COR-L47 (cell line): Measurements from ENCODE around the gene GPSM1.
"Not testable (repeated sequence)": the region's sequence is repeated elsewhere in the genome, so short reads cannot be mapped to it uniquely, and the experiment has no call there.

Experiments used
- DNase-seq: peaks from one replicate; lab custom pipeline; 2025; lab: John Stamatoyannopoulos, UW

The GPSM1 gene

GRCh38 chr9:136395345-136396218, 68.2 kb downstream of the GPSM1 start:
- no peak for DNase-seq

GRCh38 chr9:136396219-136396515, 68.8 kb downstream of the GPSM1 start:
- no peak for DNase-seq

GRCh38 chr9:136397643-136398042, 70.3 kb downstream of the GPSM1 start:
- DNase-seq, result no peak

DNA sequence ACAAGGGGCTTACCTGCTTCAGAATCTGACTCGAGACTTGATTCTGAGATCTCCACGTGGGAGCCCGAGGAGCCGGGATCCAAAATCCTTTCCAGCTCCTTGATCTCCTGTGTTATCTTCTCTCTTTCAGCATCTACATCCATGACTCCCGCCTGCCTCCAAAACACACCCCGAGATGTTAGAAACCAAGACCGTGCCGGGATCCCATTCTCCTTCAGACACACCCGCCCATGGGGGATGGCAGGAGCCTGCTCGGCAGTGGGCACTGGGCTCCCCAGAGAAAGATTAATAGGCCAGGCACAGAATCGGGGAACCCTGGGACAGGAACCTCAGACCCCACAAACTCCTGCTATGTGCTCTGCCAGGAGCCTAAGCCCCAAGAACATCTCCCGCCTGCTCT, 70.9 kb downstream of the GPSM1 start:
- no peak for DNase-seq

- DNase-seq, result peak; percentile 21
These were observed 72.1 kb downstream of the GPSM1 start for GRCh38 chr9:136399176-136400037.

DNA sequence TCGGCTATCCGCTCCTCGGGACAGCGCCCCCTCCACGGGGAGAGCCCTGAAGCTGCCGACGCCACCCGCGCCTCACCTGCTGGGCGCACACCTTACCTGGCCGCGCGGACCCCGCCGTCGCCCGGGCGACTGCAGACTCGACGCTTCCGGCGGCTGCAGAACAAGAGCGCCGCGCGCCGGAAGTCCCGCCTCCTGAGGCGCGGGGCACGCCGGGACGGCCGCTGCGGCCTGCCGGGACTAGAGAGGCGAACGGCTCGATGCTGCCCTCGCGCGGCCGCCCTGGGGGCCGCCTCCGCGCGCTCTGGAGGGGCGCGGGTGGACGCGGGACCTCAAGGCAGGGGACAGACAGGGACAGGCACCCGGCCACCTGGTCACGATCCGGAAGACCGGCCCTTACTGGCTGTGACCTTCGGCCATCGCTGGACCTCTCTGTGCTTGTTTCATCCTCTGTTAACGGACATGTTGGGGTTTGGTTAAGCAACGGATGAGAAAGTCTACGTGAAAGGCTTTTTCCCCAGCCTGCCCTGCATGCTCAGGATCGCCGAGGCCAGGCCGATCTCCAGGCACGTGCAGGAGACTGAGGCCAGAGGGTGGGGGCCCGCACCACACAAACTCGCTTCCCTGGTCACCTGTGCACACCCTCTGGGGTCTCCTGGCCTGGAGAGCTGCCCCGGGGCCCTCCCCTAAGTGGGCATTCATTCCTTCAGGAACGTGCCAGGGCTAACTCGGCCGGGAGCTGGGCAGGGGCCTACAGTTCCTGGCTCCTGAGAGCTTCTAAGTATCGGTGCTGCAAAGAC, 72.9 kb downstream of the GPSM1 start, which contains the start of gene SNAPC4:
TSS of gene SNAPC4 (minus strand) at position 133 of the 797 bp plus-strand sequence. CDS start 1,742 bp downstream, outside the sequence.
- DNase-seq, result peak; percentile 81

DNA sequence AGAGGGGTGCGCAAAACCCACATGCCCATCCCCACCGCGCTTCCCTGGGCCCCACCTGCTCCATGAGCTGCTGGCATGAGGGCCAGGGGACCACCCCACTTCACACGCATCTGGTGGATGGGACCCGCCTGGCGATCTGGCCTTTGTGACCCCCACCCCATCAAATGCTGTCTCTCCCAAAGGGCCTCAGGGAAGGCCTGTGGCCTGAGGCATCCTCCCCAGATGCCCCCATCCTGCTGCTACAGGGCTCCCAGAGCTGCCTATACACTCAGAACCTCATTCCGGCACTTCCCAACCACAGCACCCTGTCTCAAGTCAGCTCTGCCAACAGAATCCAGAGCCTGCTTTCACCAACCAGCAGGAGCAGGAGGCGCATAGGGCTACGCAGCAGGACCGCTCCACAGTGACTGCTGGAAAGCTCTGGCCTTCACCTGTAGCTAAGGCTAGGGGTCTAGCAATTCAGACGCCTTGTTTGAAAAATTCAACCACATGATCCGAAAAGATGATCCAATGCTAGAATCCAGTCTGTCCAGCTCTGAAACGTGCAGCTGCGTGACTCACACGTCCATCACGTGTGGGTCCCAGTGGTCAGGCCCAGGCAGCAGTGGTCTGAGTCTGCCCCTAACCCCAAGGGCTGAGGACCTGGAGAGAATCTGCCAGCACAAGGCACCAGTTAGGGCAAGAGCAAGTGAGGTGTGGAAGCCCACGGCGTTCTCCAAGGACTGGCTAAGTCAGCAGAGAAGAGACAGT, 74.0 kb downstream of the GPSM1 start:
- DNase-seq, result no peak

DNA sequence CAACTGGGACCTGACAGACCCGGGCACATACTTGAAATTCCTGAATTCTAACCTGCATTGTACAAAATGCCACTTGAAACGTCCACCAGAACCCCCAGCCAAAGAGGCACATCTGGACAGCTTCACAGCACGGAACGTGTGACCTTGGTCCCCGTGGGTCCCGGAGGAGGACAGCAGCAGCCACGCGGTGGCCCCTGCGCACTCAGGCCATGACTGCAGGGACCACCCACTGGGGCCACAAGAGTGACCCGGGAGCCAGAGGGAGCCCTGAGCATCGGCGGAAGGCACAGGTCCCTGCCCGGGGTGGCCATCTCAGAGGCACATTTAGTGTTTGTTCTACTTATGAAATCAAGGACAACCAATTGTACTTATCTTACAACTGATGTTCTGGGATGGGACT, 74.7 kb downstream of the GPSM1 start:
- no peak for DNase-seq

GRCh38 chr9:136403538-136403914, 76.2 kb downstream of the GPSM1 start:
- no peak for DNase-seq

DNA sequence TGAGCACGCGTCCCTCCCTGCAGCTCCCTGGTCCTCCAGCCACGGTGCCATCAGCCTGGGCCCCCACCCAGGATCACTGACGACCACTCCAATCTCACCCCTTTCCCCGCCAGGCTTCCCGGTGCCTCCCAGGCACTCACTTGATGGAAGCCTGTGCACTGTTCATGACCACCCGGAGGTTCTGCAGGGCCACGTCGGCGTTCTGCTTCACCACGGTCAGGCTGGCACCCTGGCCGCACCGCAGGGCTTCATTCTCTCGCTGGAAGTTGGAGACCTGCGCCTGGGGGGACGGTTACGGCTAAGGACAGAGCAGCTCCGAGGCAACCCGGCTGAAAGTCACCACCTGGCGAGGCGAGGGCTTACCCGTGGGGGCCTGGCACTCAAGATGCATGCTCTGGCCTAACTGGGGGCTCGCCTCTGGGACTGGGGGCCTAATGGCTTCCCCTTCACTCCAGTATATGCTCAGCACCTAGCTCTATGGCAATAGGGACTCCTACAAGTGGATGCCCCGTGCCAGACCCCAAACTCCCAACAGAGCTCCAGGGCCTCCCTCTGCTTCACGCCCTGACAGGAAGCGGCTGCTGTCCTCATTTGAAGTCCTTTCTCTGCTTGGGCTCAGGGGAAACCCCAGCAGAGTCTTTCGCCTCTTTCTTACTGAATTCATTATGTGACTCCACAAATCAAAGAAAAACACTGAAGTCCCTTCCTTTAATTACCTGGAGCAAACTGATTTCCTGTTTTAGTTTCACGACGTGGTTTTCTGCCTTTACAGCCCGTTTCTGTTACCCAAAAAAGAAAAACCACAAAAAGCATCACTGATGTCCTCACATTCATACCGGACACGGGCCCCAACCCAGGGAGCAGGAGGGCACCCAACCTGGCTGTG, 76.8 kb downstream of the GPSM1 start:
- no peak for DNase-seq

- no peak for DNase-seq
These were observed 77.4 kb downstream of the GPSM1 start for GRCh38 chr9:136404801-136405136.

DNA sequence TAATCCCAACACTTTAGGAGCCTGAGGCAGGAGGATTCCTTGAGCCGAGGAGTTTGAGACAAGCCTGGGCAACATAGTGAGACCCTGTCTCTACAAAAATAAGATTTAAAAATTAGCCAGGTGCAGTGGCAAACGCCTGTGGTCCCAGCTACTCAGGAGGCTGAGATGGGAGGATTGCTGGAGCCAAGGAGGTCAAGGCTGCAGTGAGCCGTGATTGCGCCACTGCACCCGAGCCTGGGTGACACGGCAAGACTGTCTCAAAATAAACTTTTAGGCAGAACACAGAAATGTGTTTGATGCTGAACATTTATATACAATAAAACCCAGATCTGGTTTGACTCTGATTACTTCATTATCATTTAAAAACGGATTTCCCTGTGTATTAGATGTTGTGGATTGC, 78.1 kb downstream of the GPSM1 start:
- no peak for DNase-seq

- DNase-seq, result not testable (repeated sequence)
These were observed 78.6 kb downstream of the GPSM1 start for GRCh38 chr9:136405904-136406303.

DNA sequence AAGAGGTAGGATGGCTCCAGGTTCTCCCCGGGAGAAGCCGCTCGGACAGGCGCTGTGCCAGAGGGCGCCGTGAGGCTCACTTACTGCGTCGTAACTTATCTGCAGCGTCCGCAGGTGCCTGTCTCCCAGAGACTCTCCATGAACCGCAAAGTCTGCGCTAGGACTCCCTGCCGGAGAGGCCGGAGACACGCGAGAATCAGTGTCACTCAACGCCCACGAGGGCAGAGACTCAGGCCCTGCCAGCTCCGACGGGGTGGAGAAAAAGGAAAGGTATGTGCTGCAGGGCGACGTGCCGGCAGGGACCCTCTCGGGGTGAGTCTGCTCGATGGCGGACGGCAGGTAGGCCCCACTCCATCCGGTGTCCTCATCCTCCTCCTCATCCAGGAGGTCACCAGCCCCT, 79.7 kb downstream of the GPSM1 start:
- not testable (repeated sequence) for DNase-seq

DNA sequence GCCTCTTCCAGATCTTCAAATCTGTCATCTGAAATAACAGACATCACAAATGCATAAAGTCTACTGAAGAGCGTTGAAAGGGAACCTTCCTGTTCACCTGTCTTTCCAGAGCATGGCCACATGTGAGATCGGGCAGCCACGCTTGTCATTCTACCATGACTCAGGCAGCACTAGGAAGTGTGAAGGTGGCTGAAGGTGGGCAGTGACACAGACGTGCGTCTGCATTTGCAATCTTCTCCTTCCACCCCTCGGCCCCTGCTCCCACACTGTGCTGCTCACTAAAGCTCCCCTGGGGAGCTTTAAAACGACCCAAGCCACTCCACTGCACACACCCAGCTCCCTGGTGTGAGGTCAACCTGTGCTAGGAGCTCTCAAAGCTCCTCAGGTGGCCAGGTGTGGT, 80.6 kb downstream of the GPSM1 start:
- DNase-seq, result no peak
